ENCODE measurements around the gene IGSF6. TPM values are rescaled to one million over a fixed set of nuclear protein-coding genes. Genes with fewer than 3 reads are reported as not detected.
"Not testable (repeated sequence)": the region's sequence is repeated elsewhere in the genome, so short reads cannot be mapped to it uniquely, and the experiment has no call there.

Gene IGSF6
- polyA plus RNA-seq, 3 donors, result 86.2 to 276 (median 159) TPM

- Histone ChIP-seq H3K9me3 (replicated peaks in 1 of 2; ENCODE audit: control insufficient read depth in 1 of 2, insufficient read depth in 1 of 2, low read length in 2 of 2) (no peaks in the 10 kb centered on the region), H3K9ac (ENCODE audit: insufficient read depth, low read length, poor library complexity, severe bottlenecking) (no peak overlapping the region), H3K36me3 (replicated peaks in 1 of 2; ENCODE audit: control insufficient read depth in 1 of 2, insufficient read depth in 2 of 2, low read length in 2 of 2) (no peaks in the 10 kb centered on the region), H3K27me3 (ENCODE audit: control insufficient read depth in 2 of 2, insufficient read depth in 2 of 2, low read length in 2 of 2) (no peaks in the 10 kb centered on the region), H3K79me2 (ENCODE audit: insufficient read depth, low read length) (no peaks in the 10 kb centered on the region), H4K20me1 (ENCODE audit: insufficient read depth, low read length) (no peaks in the 10 kb centered on the region), H3K4me1 (ENCODE audit: control insufficient read depth in 1 of 2, insufficient read depth in 2 of 2, low read length in 2 of 2) (no peaks in the 10 kb centered on the region), H3K4me3 (replicated peaks in 1 of 3; ENCODE audit: low read depth in 2 of 3, low read length in 3 of 3) (no peak overlapping the region), H3K4me2 (replicated peaks; ENCODE audit: extremely low read depth, low read length, poor library complexity, severe bottlenecking) (no peak overlapping the region), H2AFZ (ENCODE audit: insufficient read depth, low read depth, low read length, poor library complexity, severe bottlenecking) (no peak overlapping the region), H3K27ac (ENCODE audit: low read depth in 1 of 2, low read length in 2 of 2) (no peak overlapping the region)
- H3K4me1 Mint-ChIP-seq, result peaks cover 4% of the 10 kb centered on the region
- peak; percentile 71 for TF ChIP-seq CTCF (IDR thresholded peaks at IDR 0.05)
- intact Hi-C loops (cut with micrococcal nuclease), result no loop called here
- peaks cover 3 to 15% (median 8%) of the 10 kb centered on the region in 3 donors for H3K27me3 Mint-ChIP-seq (ENCODE audit: low read depth in 3 of 3)
- 11% methylated on average over 4 of the region's 6 CpGs for WGBS (ENCODE audit: insufficient coverage)
- H3K4me3 Mint-ChIP-seq, result no peak overlapping the region
- peak in 2 of 3 donors; percentile 24 to 40 for DNase-seq
- peaks cover 2 to 9% (median 5%) of the 10 kb centered on the region in 7 donors for H3K9me3 Mint-ChIP-seq
- H3K36me3 Mint-ChIP-seq, result no peaks in the 10 kb centered on the region
- no peak overlapping the region for H3K27ac Mint-ChIP-seq
Measured at GRCh38 chr16:21684199-21684598, 31.8 kb upstream of the IGSF6 start.

GRCh38 chr16:21683184-21683583, 30.8 kb upstream of the IGSF6 start:
- intact Hi-C loops (cut with micrococcal nuclease), result no loop called here
- no peaks in the 10 kb centered on the region for H3K36me3 Mint-ChIP-seq
- no peak overlapping the region for H3K27ac ChIP-seq (ENCODE audit: low read depth in 1 of 2, low read length in 2 of 2)
- no peak for DNase-seq
- H3K36me3 ChIP-seq (replicated peaks in 1 of 2; ENCODE audit: control insufficient read depth in 1 of 2, insufficient read depth in 2 of 2, low read length in 2 of 2), result no peaks in the 10 kb centered on the region
- no peak overlapping the region for H3K9ac ChIP-seq (ENCODE audit: insufficient read depth, low read length, poor library complexity, severe bottlenecking)
- no peak overlapping the region for H3K4me2 ChIP-seq (replicated peaks; ENCODE audit: extremely low read depth, low read length, poor library complexity, severe bottlenecking)
- H3K27ac Mint-ChIP-seq, result no peak overlapping the region
- no peaks in the 10 kb centered on the region for H3K79me2 ChIP-seq (ENCODE audit: insufficient read depth, low read length)
- H4K20me1 ChIP-seq (ENCODE audit: insufficient read depth, low read length), result no peaks in the 10 kb centered on the region
- no peak overlapping the region for H3K4me3 Mint-ChIP-seq
- no peak overlapping the region for H2AFZ ChIP-seq (ENCODE audit: insufficient read depth, low read depth, low read length, poor library complexity, severe bottlenecking)
- no peak overlapping the region for H3K4me3 ChIP-seq (replicated peaks in 1 of 3; ENCODE audit: low read depth in 2 of 3, low read length in 3 of 3)
- peaks cover 4% of the 10 kb centered on the region for H3K4me1 Mint-ChIP-seq
- no peaks in the 10 kb centered on the region for H3K27me3 ChIP-seq (ENCODE audit: control insufficient read depth in 2 of 2, insufficient read depth in 2 of 2, low read length in 2 of 2)
- H3K9me3 Mint-ChIP-seq, result peaks cover 0 to 3% (median 2%) of the 10 kb centered on the region in 7 donors
- no peaks in the 10 kb centered on the region for H3K9me3 ChIP-seq (replicated peaks in 1 of 2; ENCODE audit: control insufficient read depth in 1 of 2, insufficient read depth in 1 of 2, low read length in 2 of 2)
- peaks cover 3 to 10% (median 8%) of the 10 kb centered on the region in 3 donors for H3K27me3 Mint-ChIP-seq (ENCODE audit: low read depth in 3 of 3)
- 100% methylated on average over 1 of the region's 3 CpGs for WGBS (ENCODE audit: insufficient coverage)
- no peaks in the 10 kb centered on the region for H3K4me1 ChIP-seq (ENCODE audit: control insufficient read depth in 1 of 2, insufficient read depth in 2 of 2, low read length in 2 of 2)
- no peak for TF ChIP-seq CTCF (IDR thresholded peaks at IDR 0.05)

- H3K4me3 ChIP-seq (replicated peaks in 1 of 3; ENCODE audit: low read depth in 2 of 3, low read length in 3 of 3); intact Hi-C loops (cut with micrococcal nuclease); H3K27me3 ChIP-seq (ENCODE audit: control insufficient read depth in 2 of 2, insufficient read depth in 2 of 2, low read length in 2 of 2); H3K4me1 ChIP-seq (ENCODE audit: control insufficient read depth in 1 of 2, insufficient read depth in 2 of 2, low read length in 2 of 2); H3K4me2 ChIP-seq (replicated peaks; ENCODE audit: extremely low read depth, low read length, poor library complexity, severe bottlenecking); H3K4me3 Mint-ChIP-seq; H4K20me1 ChIP-seq (ENCODE audit: insufficient read depth, low read length); H3K9ac ChIP-seq (ENCODE audit: insufficient read depth, low read length, poor library complexity, severe bottlenecking); H3K79me2 ChIP-seq (ENCODE audit: insufficient read depth, low read length); H3K9me3 ChIP-seq (replicated peaks in 1 of 2; ENCODE audit: control insufficient read depth in 1 of 2, insufficient read depth in 1 of 2, low read length in 2 of 2); H3K9me3 Mint-ChIP-seq; H3K27ac ChIP-seq (ENCODE audit: low read depth in 1 of 2, low read length in 2 of 2); H3K27ac Mint-ChIP-seq; H3K4me1 Mint-ChIP-seq; H3K36me3 ChIP-seq (replicated peaks in 1 of 2; ENCODE audit: control insufficient read depth in 1 of 2, insufficient read depth in 2 of 2, low read length in 2 of 2); H3K36me3 Mint-ChIP-seq; DNase-seq; H2AFZ ChIP-seq (ENCODE audit: insufficient read depth, low read depth, low read length, poor library complexity, severe bottlenecking): not testable (repeated sequence)
- peaks cover 4 to 10% (median 7%) of the 10 kb centered on the region in 3 donors for H3K27me3 Mint-ChIP-seq (ENCODE audit: low read depth in 3 of 3)
- 100% methylated on average over 1 of the region's 5 CpGs for WGBS (ENCODE audit: insufficient coverage)
Measured at GRCh38 chr16:21680714-21681113, 28.3 kb upstream of the IGSF6 start.

Measured in CD14-positive monocyte (primary cell).